HG03575 (cell line): ENCODE results near the gene MMRN1.

Source experiments
- ATAC-seq: cut with Tn5 transposase; IDR thresholded peaks from one replicate; pipeline ENCODE4 v1.9.1; 2021; ENCODE audit not compliant: unreplicated experiment, insufficient number of reproducible peaks, low FRiP score; ENCODE audit errors: extremely low read depth

The MMRN1 gene

GRCh38 chr4:89981789-89982334 is 87.2 kb downstream of the MMRN1 start:
- ATAC-seq, result no peak

GRCh38 chr4:89988268-89988667 is 93.6 kb downstream of the MMRN1 start:
- no peak for ATAC-seq

- no peak for ATAC-seq
These were observed 98.1 kb downstream of the MMRN1 start for GRCh38 chr4:89992744-89993143.

- ATAC-seq, result no peak
These were observed 99.7 kb downstream of the MMRN1 start for GRCh38 chr4:89994176-89994873.

- ATAC-seq, result no peak
These were observed 100.4 kb downstream of the MMRN1 start for GRCh38 chr4:89995006-89995405.

GRCh38 chr4:89995814-89996213 is 101.2 kb downstream of the MMRN1 start:
- ATAC-seq, result no peak

- no peak for ATAC-seq
These were observed 102.6 kb downstream of the MMRN1 start for GRCh38 chr4:89997171-89997704.

GRCh38 chr4:89998469-89999011 is 103.9 kb downstream of the MMRN1 start:
- no peak for ATAC-seq

- ATAC-seq, result no peak
These were observed 106.4 kb downstream of the MMRN1 start for GRCh38 chr4:90001023-90001422.

- no peak for ATAC-seq
These were observed 107.9 kb downstream of the MMRN1 start for GRCh38 chr4:90002441-90003062.
